Left ventricle myocardium superior (tissue), 1 donor: ENCODE results near the gene HLCS. TPM values are rescaled to one million over a fixed set of nuclear protein-coding genes. Genes with fewer than 3 reads are reported as not detected.

Source experiments
- ATAC-seq: fragments of 200-7000 bp; cut with Tn5 transposase; one replicate; pipeline ENCODE4 v1.9.1; 2020; ENCODE audit warnings: mild to moderate bottlenecking, moderate library complexity
- DNase-seq: peaks from one replicate; pipeline ENCODE4 v3.0.0-alpha.2; 2020
- intact Hi-C: fragments of 100-400 bp; cut with micrococcal nuclease; formaldehyde crosslinking; loops from one replicate; pipeline ENCODE4 v1.11.0; 2022
- total RNA-seq: library from RNA; stranded (reverse); fragmentation: NEBNext Ultra II Directional; extraction: Animal tissue kit (Norgen Biotek cat#: 25700); gene quantifications from one replicate; pipeline ENCODE4 v1.2.1, GENCODE V29; 2021
- donor health status: DM: no; HTN: yes; CAD: no; lungs with severe emphysema.

Gene HLCS
- total RNA-seq, 1 donor from 2014 or later = 6.2 TPM

GRCh38 chr21:36988536-36988935, 22.1 kb upstream of the HLCS start:
- ATAC-seq = no peak
- DNase-seq = no peak
- intact Hi-C loops = no loop called here

GRCh38 chr21:36987845-36988244, 21.4 kb upstream of the HLCS start:
- no peak for ATAC-seq
- intact Hi-C loops = no loop called here
- no peak for DNase-seq

- no peak for ATAC-seq
- DNase-seq = no peak
- intact Hi-C loops = no loop called here
Observed at GRCh38 chr21:36985751-36986594, 19.5 kb upstream of the HLCS start.

- ATAC-seq (no peak), DNase-seq (no peak)
- intact Hi-C loops = no loop called here
Observed at GRCh38 chr21:36981977-36982700, 15.7 kb upstream of the HLCS start.

- DNase-seq (no peak), ATAC-seq (no peak)
- intact Hi-C loops = no loop called here
Observed at GRCh38 chr21:36981049-36981391, 14.6 kb upstream of the HLCS start.

GRCh38 chr21:36980280-36981048, 14.0 kb upstream of the HLCS start:
- peak; percentile 62 for DNase-seq
- peak; percentile 86 for ATAC-seq
- intact Hi-C loops = no loop called here

GRCh38 chr21:36976882-36977651, 10.6 kb upstream of the HLCS start:
- ATAC-seq (peak; percentile 40), DNase-seq (no peak)
- intact Hi-C loops = no loop called here

- DNase-seq = no peak
- intact Hi-C loops = no loop called here
- ATAC-seq = no peak
Observed at GRCh38 chr21:36976228-36976861, 9.9 kb upstream of the HLCS start.

- DNase-seq = no peak
- intact Hi-C loops = no loop called here
- no peak for ATAC-seq
Observed at GRCh38 chr21:36974851-36975192, 8.4 kb upstream of the HLCS start.

GRCh38 chr21:36973986-36974850, 7.7 kb upstream of the HLCS start:
- intact Hi-C loops = no loop called here
- no peak for DNase-seq
- ATAC-seq = no peak

GRCh38 chr21:36968976-36969375, 2.5 kb upstream of the HLCS start:
- intact Hi-C loops = no loop called here
- ATAC-seq (no peak), DNase-seq (no peak)

- no peak for ATAC-seq
- intact Hi-C loops = no loop called here
Observed at GRCh38 chr21:36968414-36968813, 1.9 kb upstream of the HLCS start.

GRCh38 chr21:36966821-36967768, 626 bp upstream of the HLCS start:
- ATAC-seq = no peak
- intact Hi-C loops = no loop called here
- DNase-seq = no peak

More at GRCh38 chr21:36968414-36968813, 1.9 kb upstream of the HLCS start:
- no peak for DNase-seq

GRCh38 chr21:36965720-36966065, 776 bp downstream of the HLCS start:
- intact Hi-C loops = no loop called here
- ATAC-seq (peak; percentile 33), DNase-seq (no peak)

GRCh38 chr21:36964827-36965719, 1.4 kb downstream of the HLCS start:
- intact Hi-C loops = no loop called here
- no peak for ATAC-seq

GRCh38 chr21:36964398-36964797, 2.1 kb downstream of the HLCS start:
- intact Hi-C loops = no loop called here
- ATAC-seq (no peak), DNase-seq (no peak)

More at GRCh38 chr21:36964827-36965719, 1.4 kb downstream of the HLCS start:
- no peak for DNase-seq
